ENCODE results near the gene NEURL3. TPM values are rescaled to one million over a fixed set of nuclear protein-coding genes. Genes with fewer than 3 reads are reported as not detected.
A peak's percentile ranks its signal among the peaks of the same experiment; 100 is the strongest.

The NEURL3 gene
- total and polyA plus RNA-seq, 9 of the 15 experiments (the other 6 are each of a cell fraction or from before 2014, with no cell fraction given) = not detected

GRCh38 chr2:96470636-96471035 lies 34.5 kb downstream of the NEURL3 start:
- BruUV-seq (replicated peaks) = no TSS peak
- in situ Hi-C loops (cut with MboI) (no loop called here), intact Hi-C loops (cut with micrococcal nuclease) (no loop called here)
- DNase-seq (ENCODE audit: extremely low read depth in 1 of 4, low spot score in 3 of 4) (peak; percentile 29 to 50 (median 39)), ATAC-seq (peak; percentile 94), FAIRE-seq (no peak)
- H4K20me1 ChIP-seq (replicated peaks; ENCODE audit: control insufficient read depth, insufficient read depth, low read length) = no peaks in the 10 kb centered on the region
- POLR2A ChIA-PET = no interaction called here
- no peak overlapping the region for H3K9ac ChIP-seq (ENCODE audit: insufficient read depth in 1 of 2, low read depth in 2 of 2, low read length in 2 of 2)
- CTCF ChIA-PET (ENCODE audit: low intra/inter-chr PET ratio) = no interaction called here
- 18% methylated on average over 22 of the region's 25 CpGs for WGBS (ENCODE audit: insufficient coverage, low coverage, missing lambda C conversion rate)
- H3K4me3 ChIP-seq = no peak overlapping the region
- H3K4me1 ChIP-seq (replicated peaks in 1 of 2; ENCODE audit: control insufficient read depth in 2 of 2, insufficient read depth in 2 of 2, low read length in 2 of 2) = peaks cover 0 to 6% of the 10 kb centered on the region in 2 experiments; a peak in 1 of 5 replicates
- no peak overlapping the region for H3K27ac ChIP-seq (ENCODE audit: extremely low read depth, low read depth, low read length)
- H3K27me3 ChIP-seq (ENCODE audit: control insufficient read depth in 2 of 2, insufficient read depth in 2 of 2, low read length in 2 of 2) = peaks cover 6 to 25% of the 10 kb centered on the region in 2 experiments; a peak in 4 of 5 replicates
- H2AFZ ChIP-seq (ENCODE audit: low read depth, low read length) = no peak overlapping the region
- H3K9me3 ChIP-seq (replicated peaks; ENCODE audit: control insufficient read depth, insufficient read depth, low read depth, low read length) = no peaks in the 10 kb centered on the region
- H3K4me2 ChIP-seq (ENCODE audit: insufficient read depth, low read length) = no peak overlapping the region
- no peaks in the 10 kb centered on the region for H3K9me1 ChIP-seq (ENCODE audit: control insufficient read depth, insufficient read depth, low read length)
- no peaks in the 10 kb centered on the region for H3K36me3 ChIP-seq (ENCODE audit: control insufficient read depth, insufficient read depth, low read length)
- H3K79me2 ChIP-seq (ENCODE audit: control insufficient read depth, insufficient read depth, low read length) = no peaks in the 10 kb centered on the region
- TF ChIP-seq NR1H2 (CRISPR knock-in tag; IDR thresholded peaks at IDR 0.05) = no peak
- no peak for TF ChIP-seq EP400 (IDR thresholded peaks at IDR 0.05)
- TF ChIP-seq SMC3 (conservative IDR thresholded peaks at IDR 0.05; ENCODE audit: insufficient read depth, low read depth, low read length) = no peak
- no peak for TF ChIP-seq SMARCA5 (IDR thresholded peaks at IDR 0.05)
- no peak for TF ChIP-seq POLR3G (IDR thresholded peaks at IDR 0.05; ENCODE audit: extremely low read depth, insufficient read length, insufficient replicate concordance)
- TF ChIP-seq NRF1 (conservative IDR thresholded peaks at IDR 0.05 in 1 of 2, IDR thresholded peaks at IDR 0.05 in 1 of 2) = peak; percentile 39 to 52; a peak in 2 of 4 replicates
- TF ChIP-seq ZNF551 (CRISPR knock-in tag; IDR thresholded peaks at IDR 0.05) = no peak
- no peak for TF ChIP-seq NR4A1 (CRISPR knock-in tag; IDR thresholded peaks at IDR 0.05)
- TF ChIP-seq NR4A1 (tag; IDR thresholded peaks at IDR 0.05) = no peak
- no peak for TF ChIP-seq DPF2 (IDR thresholded peaks at IDR 0.05)
- TF ChIP-seq MLLT1 (IDR thresholded peaks at IDR 0.05) = no peak
- TF ChIP-seq CBX2 (IDR thresholded peaks at IDR 0.05; ENCODE audit: insufficient read depth, low read length, poor library complexity, severe bottlenecking) = no peak
- peak in 1 of 2 experiments; percentile 34; a peak in 2 of 4 replicates for TF ChIP-seq RAD21 (CRISPR knock-in tag; conservative IDR thresholded peaks at IDR 0.05 in 1 of 2, IDR thresholded peaks at IDR 0.05 in 1 of 2)
- no peak for TF ChIP-seq ZNF445 (CRISPR knock-in tag; IDR thresholded peaks at IDR 0.05; ENCODE audit: low read depth)
- TF ChIP-seq CTCF (IDR thresholded peaks at IDR 0.05 in 2 of 3, conservative IDR thresholded peaks at IDR 0.05 in 1 of 3; ENCODE audit: insufficient read depth in 2 of 3, low read depth in 1 of 3, low read length in 3 of 3) = peak; percentile 42 to 77 (median 51)
- TF ChIP-seq SMAD3 (CRISPR knock-in tag; conservative IDR thresholded peaks at IDR 0.05) = no peak
- TF ChIP-seq ZBTB7A (IDR thresholded peaks at IDR 0.05; ENCODE audit: borderline replicate concordance, control insufficient read depth, low read depth, low read length) = peak; percentile 72; the same call in 1 of the 2 replicates
- no peak for TF ChIP-seq ERF (CRISPR knock-in tag; IDR thresholded peaks at IDR 0.05)
- TF ChIP-seq CTCFL (IDR thresholded peaks at IDR 0.05; ENCODE audit: borderline replicate concordance, insufficient read depth, low read depth, low read length, poor library complexity, severe bottlenecking) = peak; percentile 22

Measured in K562 (cell line).